Adrenal gland (tissue), 12 donors: ENCODE results near the gene RNF212. TPM values are rescaled to one million over a fixed set of nuclear protein-coding genes. Genes with fewer than 3 reads are reported as not detected.

ENCODE experiments used
- DNase-seq, 7 donors: peaks; one replicate each; pipeline ENCODE4 v3.0.0-alpha.2; 2019 to 2020
- H3K27ac ChIP-seq, 5 donors: fragments of 200-600 bp; sonication (generic) in 4 of 5; 1 replicate in 3 of 5; 2 replicates in 2 of 5; pipeline versions ENCODE4 v1.5.1 to v1.8.0; 2016 to 2020; ENCODE audit warnings: mild to moderate bottlenecking in 1 of 5
- H3K27me3 ChIP-seq: fragments of 200-600 bp; 2 replicates; pipeline ENCODE4 v1.8.0; 2021
- H3K36me3 ChIP-seq, 2 donors: fragments of 200-600 bp; replicated peaks in 1 of 2; 1 replicate in 1 of 2; 2 replicates in 1 of 2; pipeline versions ENCODE4 v1.5.1 to v1.8.0; 2018 to 2022
- H3K4me1 ChIP-seq, 2 donors: fragments of 200-600 bp; replicated peaks in 1 of 2; 1 replicate in 1 of 2; 2 replicates in 1 of 2; pipeline versions ENCODE4 v1.5.1 to v1.8.0; 2018 to 2021
- H3K4me3 ChIP-seq, 4 donors: fragments of 200-600 bp; sonication (generic) in 3 of 4; one replicate each; pipeline ENCODE4 v1.5.1; 2016 to 2018
- H3K9me3 ChIP-seq, 3 donors: fragments of 200-600 bp; sonication (generic) in 1 of 3; replicated peaks in 1 of 3; 1 replicate in 2 of 3; 2 replicates in 1 of 3; pipeline versions ENCODE4 v1.5.1 to v1.8.0; 2016 to 2021
- CTCF ChIP-seq, 6 experiments: fragments of 450-650 bp in 4 of 6; fragments of 200-600 bp in 2 of 6; sonication (generic) in 1 of 6; IDR thresholded peaks; 1 replicate in 5 of 6; 2 replicates in 1 of 6; pipeline versions ENCODE4 v1.5.1 to v1.8.0; 2016 to 2021; ENCODE audit warnings: antibody characterized with exemption in 6 of 6, mild to moderate bottlenecking in 2 of 6, moderate library complexity in 1 of 6
- POLR2A ChIP-seq, 2 donors: fragments of 450-650 bp; IDR thresholded peaks; one replicate each; pipeline ENCODE4 v1.6.1; 2017; ENCODE audit warnings: antibody characterized with exemption in 2 of 2, mild to moderate bottlenecking in 2 of 2, moderate library complexity in 1 of 2
- WGBS, 4 donors: extraction: QIAGEN DNeasy Blood & Tissue Kit in 2 of 4; methylation state at CpG; one replicate each; pipeline versions ENCODE4 v1.1.5 to v1.1.7; 2013 to 2017; 5-methylcytosine and 5-hydroxymethylcytosine counted together
- intact Hi-C, 2 donors: fragments of 100-400 bp; cut with DNase I; formaldehyde crosslinking; loops; one replicate each; pipeline versions ENCODE4 v1.14.1 to v1.15.0; 2022 to 2023
- polyA plus RNA-seq, 3 donors: library from polyadenylated mRNA; stranded (reverse); fragments of 200-250 nt in 2 of 3; fragments of 350-450 nt in 1 of 3; fragmentation: Illumina TruSeq in 1 of 3; extraction: RNeasy Lipid Tissue Mini Kit (QIAGEN cat#74804) in 1 of 3; gene quantifications; one replicate each; pipeline ENCODE4 v1.2.3, GENCODE V29; 2013 to 2014
- total RNA-seq, 9 donors: library from RNA; depleted of rRNA in 4 of 9; stranded (reverse); fragments of >200 nt in 4 of 9; fragments of 120-200 nt in 1 of 9; fragmentation: NEBNext Ultra II Directional in 1 of 9; extraction: Animal tissue kit (Norgen Biotek cat#: 25700) in 1 of 9; gene quantifications; one replicate each; pipeline versions ENCODE4 v1.1.0 to v1.2.4, GENCODE V29; 2013 to 2023
- donor health status: healthy with polysubstance abuse.
- donor health status: Bipolar disorder and iron deficiency.
- donor health status: DM: yes; HTN: yes; CAD: no.
- donor health status: DM: no; HTN: no; CAD: no.
- donor health status: DM: no; HTN: no; CAD: no.
- donor health status: DM: yes; HTN: yes; CAD: no.

Gene RNF212
- total and polyA plus RNA-seq, 12 donors = 1.3 to 9.5 (median 2.4) TPM; not detected in 1

DNA sequence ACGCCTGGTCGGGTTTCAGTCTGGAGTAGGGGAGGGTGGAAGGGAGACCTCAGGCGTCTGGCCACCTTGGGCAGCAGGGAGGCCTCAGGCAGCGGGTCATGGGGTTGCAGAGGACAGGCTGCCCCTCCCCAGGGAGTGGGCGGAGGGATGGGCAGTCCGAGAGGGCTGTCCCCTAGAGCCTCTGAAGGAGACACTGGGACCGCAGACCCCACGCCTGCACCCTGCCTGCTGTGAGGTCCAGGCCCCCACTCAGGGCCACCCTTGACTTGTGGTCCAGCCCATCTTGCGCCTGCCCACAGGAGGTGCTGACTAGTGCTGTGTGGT lies 85.5 kb downstream of the RNF212 start:
- no peaks in the 10 kb centered on the region for H3K27me3 ChIP-seq
- no peak for DNase-seq
- no peaks in the 10 kb centered on the region for H3K9me3 ChIP-seq
- no peak overlapping the region for H3K27ac ChIP-seq
- H3K36me3 ChIP-seq = peaks cover 0 to 13% of the 10 kb centered on the region in 2 donors
- intact Hi-C loops = no loop called here
- no peak overlapping the region for H3K4me3 ChIP-seq
- WGBS, 4 donors = 52 to 59% (median 59%) methylated on average over 8 to 9 of the region's 9 CpGs; no CpG with 5 or more reads in 1 of the 4 donors
- TF ChIP-seq CTCF (IDR thresholded peaks at IDR 0.05) (no peak), POLR2A (IDR thresholded peaks at IDR 0.05) (no peak)
- H3K4me1 ChIP-seq = peaks cover 9 to 18% of the 10 kb centered on the region in 2 donors

- Histone ChIP-seq H3K4me1 (peaks cover 9 to 18% of the 10 kb centered on the region in 2 donors), H3K27ac (peak overlapping the region in 2 of 5 donors; percentile 11 to 45), H3K9me3 (no peaks in the 10 kb centered on the region), H3K27me3 (no peaks in the 10 kb centered on the region), H3K4me3 (no peak overlapping the region), H3K36me3 (peaks cover 0 to 13% of the 10 kb centered on the region in 2 donors)
- TF ChIP-seq CTCF (IDR thresholded peaks at IDR 0.05) = no peak
- TF ChIP-seq POLR2A (IDR thresholded peaks at IDR 0.05) = no peak
- 54 to 77% (median 68%) methylated on average over 5 to 26 of the region's 26 CpGs for WGBS, 4 donors
- DNase-seq = no peak
- intact Hi-C loops = no loop called here
Measured at GRCh38 chr4:1027219-1027914, 86.0 kb downstream of the RNF212 start.

DNA sequence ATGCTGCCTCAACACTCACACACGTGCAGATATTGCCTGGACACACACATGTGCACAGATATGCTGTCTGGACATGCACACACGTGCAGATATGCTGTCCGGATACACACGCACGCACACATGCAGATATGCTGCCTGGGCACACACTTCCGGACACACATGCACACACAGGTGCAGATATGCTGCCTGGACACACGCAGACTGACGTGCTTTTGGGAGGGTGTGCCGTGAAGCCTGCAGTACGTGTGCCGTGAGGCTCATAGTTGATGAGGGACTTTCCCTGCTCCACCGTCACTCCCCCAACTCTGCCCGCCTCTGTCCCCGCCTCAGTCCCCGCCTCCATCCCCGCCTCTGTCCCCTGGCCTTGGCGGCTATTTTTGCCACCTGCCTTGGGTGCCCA lies 87.2 kb downstream of the RNF212 start:
- H3K27me3 ChIP-seq = no peaks in the 10 kb centered on the region
- no peaks in the 10 kb centered on the region for H3K9me3 ChIP-seq
- peaks cover 9 to 18% of the 10 kb centered on the region in 2 donors for H3K4me1 ChIP-seq
- no peak overlapping the region for H3K4me3 ChIP-seq
- DNase-seq = peak; percentile 74 to 85 (median 77)
- intact Hi-C loops = no loop called here
- 39 to 58% (median 44%) methylated on average over 10 to 17 of the region's 17 CpGs for WGBS, 4 donors
- TF ChIP-seq POLR2A (IDR thresholded peaks at IDR 0.05) (no peak), CTCF (IDR thresholded peaks at IDR 0.05) (no peak)
- peak overlapping the region in 2 of 5 donors; percentile 11 to 45 for H3K27ac ChIP-seq
- H3K36me3 ChIP-seq = peaks cover 0 to 13% of the 10 kb centered on the region in 2 donors

- intact Hi-C loops = no loop called here
- WGBS, 4 donors = 88 to 95% (median 90%) methylated on average over 13 to 32 of the region's 32 CpGs
- TF ChIP-seq POLR2A (IDR thresholded peaks at IDR 0.05) = no peak
- no peak for TF ChIP-seq CTCF (IDR thresholded peaks at IDR 0.05)
- DNase-seq = no peak
- Histone ChIP-seq H3K27me3 (no peaks in the 10 kb centered on the region), H3K27ac (no peak overlapping the region), H3K4me1 (peaks cover 2 to 8% of the 10 kb centered on the region in 2 donors), H3K9me3 (no peaks in the 10 kb centered on the region), H3K36me3 (peaks cover 0 to 13% of the 10 kb centered on the region in 2 donors), H3K4me3 (no peak overlapping the region)
Measured at GRCh38 chr4:1024882-1025545, 88.3 kb downstream of the RNF212 start.
